Posterior cingulate gyrus (tissue), 11 donors: ENCODE data around the gene SH2B3.

Source experiments
- DNase-seq, 10 donors: peaks; one replicate each; pipeline versions ENCODE4 v3.0.0 to v3.0.0-alpha.2; 2020 to 2021; ENCODE audit warnings: mixed read lengths in 3 of 10
- intact Hi-C: fragments of 100-400 bp; cut with DNase I; formaldehyde crosslinking; loops from one replicate; pipeline ENCODE4 v1.15.1; 2023

Gene SH2B3

GRCh38 chr12:111424793-111425251 lies 19.1 kb downstream of the SH2B3 start:
- no peak for DNase-seq
- intact Hi-C loops: no loop called here

- intact Hi-C loops: no loop called here
- no peak for DNase-seq
Measured at GRCh38 chr12:111425655-111426054, 19.9 kb downstream of the SH2B3 start.

- peak in 1 of 10 donors; percentile 62 for DNase-seq
- intact Hi-C loops: no loop called here
Measured at GRCh38 chr12:111426344-111427185, 20.8 kb downstream of the SH2B3 start.

GRCh38 chr12:111427417-111428074 lies 21.8 kb downstream of the SH2B3 start:
- intact Hi-C loops: no loop called here
- DNase-seq: peak in 1 of 10 donors; percentile 29

- DNase-seq: peak in 2 of 10 donors; percentile 17 to 72
- intact Hi-C loops: no loop called here
Measured at GRCh38 chr12:111428081-111428727, 22.5 kb downstream of the SH2B3 start.

- DNase-seq: peak in 3 of 10 donors; percentile 27 to 89 (median 81)
- intact Hi-C loops: no loop called here
Measured at GRCh38 chr12:111428728-111429175, 23.0 kb downstream of the SH2B3 start.

GRCh38 chr12:111429828-111430432 lies 24.2 kb downstream of the SH2B3 start:
- intact Hi-C loops: no loop called here

GRCh38 chr12:111430433-111431353 lies 25.0 kb downstream of the SH2B3 start:
- intact Hi-C loops: no loop called here
- DNase-seq: peak in 1 of 10 donors; percentile 75

More at GRCh38 chr12:111429828-111430432, 24.2 kb downstream of the SH2B3 start:
- DNase-seq: peak in 2 of 10 donors; percentile 77 to 78

GRCh38 chr12:111431772-111432171 lies 26.0 kb downstream of the SH2B3 start:
- DNase-seq: no peak
- intact Hi-C loops: no loop called here

GRCh38 chr12:111434049-111434448 lies 28.3 kb downstream of the SH2B3 start:
- no peak for DNase-seq
- intact Hi-C loops: no loop called here

- intact Hi-C loops: no loop called here
- peak in 1 of 10 donors; percentile 86 for DNase-seq
Measured at GRCh38 chr12:111434680-111435338, 29.1 kb downstream of the SH2B3 start.

GRCh38 chr12:111435661-111436201 lies 30.0 kb downstream of the SH2B3 start:
- DNase-seq: peak in 2 of 10 donors; percentile 79 to 85

GRCh38 chr12:111436266-111436665 lies 30.5 kb downstream of the SH2B3 start:
- intact Hi-C loops: no loop called here
- DNase-seq: peak in 1 of 10 donors; percentile 71

More at GRCh38 chr12:111435661-111436201, 30.0 kb downstream of the SH2B3 start:
- intact Hi-C loops: no loop called here

- DNase-seq: peak in 1 of 10 donors; percentile 55
- intact Hi-C loops: no loop called here
Measured at GRCh38 chr12:111436811-111437210, 31.1 kb downstream of the SH2B3 start.

GRCh38 chr12:111437816-111438454 lies 32.2 kb downstream of the SH2B3 start:
- intact Hi-C loops: no loop called here
- peak in 3 of 10 donors; percentile 37 to 81 (median 78) for DNase-seq

- intact Hi-C loops: no loop called here
- peak in 4 of 10 donors; percentile 35 to 88 (median 82) for DNase-seq
Measured at GRCh38 chr12:111438481-111438880, 32.8 kb downstream of the SH2B3 start.

GRCh38 chr12:111439657-111440151 lies 34.0 kb downstream of the SH2B3 start:
- peak in 2 of 10 donors; percentile 79 to 85 for DNase-seq
- intact Hi-C loops: no loop called here

GRCh38 chr12:111440152-111440551 lies 34.4 kb downstream of the SH2B3 start:
- DNase-seq: peak in 2 of 10 donors; percentile 42 to 58
- intact Hi-C loops: no loop called here
